Neural progenitor cell (in vitro differentiated cells): ENCODE data around the gene SLC44A5. TPM values are rescaled to one million over a fixed set of nuclear protein-coding genes. Genes with fewer than 3 reads are reported as not detected.
A peak's percentile ranks its signal among the peaks of the same experiment; 100 is the strongest.

Experiments
- DNase-seq: peaks from one replicate; pipeline ENCODE4 v3.0.0-alpha.2; 2016; ENCODE audit warnings: low spot score
- H2AFZ ChIP-seq: fragments of 200-600 bp; sonication (generic); replicated peaks from 2 replicates; pipeline ENCODE4 v1.6.1; 2016; ENCODE audit warnings: antibody characterized with exemption
- H3F3A ChIP-seq: fragments of 200-600 bp; sonication (generic); 2 replicates; pipeline ENCODE4 v1.6.1; 2016; ENCODE audit warnings: antibody characterized with exemption, low read depth
- H3K27ac ChIP-seq: fragments of 200-600 bp; sonication (generic); 2 replicates; pipeline ENCODE4 v1.5.1; 2016; ENCODE audit warnings: mild to moderate bottlenecking
- H3K27me3 ChIP-seq: fragments of 200-600 bp; sonication (generic); 2 replicates; pipeline ENCODE4 v1.6.1; 2016; ENCODE audit warnings: mild to moderate bottlenecking, moderate library complexity
- H3K36me3 ChIP-seq: fragments of 200-600 bp; sonication (generic); 2 replicates; pipeline ENCODE4 v1.5.1; 2016
- H3K4me1 ChIP-seq: fragments of 200-600 bp; sonication (generic); 2 replicates; pipeline ENCODE4 v1.6.1; 2016; ENCODE audit warnings: mixed run types
- H3K4me2 ChIP-seq: fragments of 200-600 bp; sonication (generic); 2 replicates; pipeline ENCODE4 v1.6.1; 2016
- H3K4me3 ChIP-seq: fragments of 200-600 bp; sonication (generic); 2 replicates; pipeline ENCODE4 v1.5.1; 2016
- H3K79me2 ChIP-seq: fragments of 200-600 bp; sonication (generic); 2 replicates; pipeline ENCODE4 v1.6.1; 2016; ENCODE audit warnings: low read depth
- H3K9ac ChIP-seq: fragments of 200-600 bp; sonication (generic); 2 replicates; pipeline ENCODE4 v1.6.1; 2016
- H3K9me3 ChIP-seq: fragments of 200-600 bp; sonication (generic); 2 replicates; pipeline ENCODE4 v1.5.1; 2016; ENCODE audit warnings: low read depth
- H4K20me1 ChIP-seq: fragments of 200-600 bp; sonication (generic); 2 replicates; pipeline ENCODE4 v1.6.1; 2016; ENCODE audit warnings: low read depth
- H3K27ac Mint-ChIP-seq: 3 replicates; pipeline ENCODE4 v1.8.0; 2021; ENCODE audit warnings: mixed read lengths
- H3K27me3 Mint-ChIP-seq: 2 replicates; pipeline ENCODE4 v1.8.0; 2022; ENCODE audit warnings: low read depth, mild to moderate bottlenecking, inconsistent platforms, moderate library complexity, mixed read lengths; ENCODE audit not compliant: insufficient read depth
- H3K36me3 Mint-ChIP-seq: 3 replicates; pipeline ENCODE4 v1.8.0; 2021; ENCODE audit warnings: mixed read lengths
- H3K4me1 Mint-ChIP-seq: 3 replicates; pipeline ENCODE4 v1.8.0; 2021; ENCODE audit warnings: mixed read lengths
- H3K4me3 Mint-ChIP-seq: 3 replicates; pipeline ENCODE4 v1.8.0; 2021; ENCODE audit warnings: mild to moderate bottlenecking, moderate library complexity, mixed read lengths
- H3K9me3 Mint-ChIP-seq: 3 replicates; pipeline ENCODE4 v1.8.0; 2020; ENCODE audit warnings: mixed read lengths
- CTCF ChIP-seq: fragments of 200-600 bp; sonication (generic); IDR thresholded peaks from 2 replicates; pipeline ENCODE4 v1.5.1; 2017; ENCODE audit warnings: antibody characterized with exemption, mild to moderate bottlenecking
- EZH2 ChIP-seq: fragments of 200-600 bp; sonication (generic); IDR thresholded peaks from 2 replicates; pipeline ENCODE4 v1.6.1; 2017; ENCODE audit warnings: antibody characterized with exemption, mild to moderate bottlenecking, moderate library complexity
- EZH2phosphoT487 ChIP-seq: fragments of 200-600 bp; sonication (generic); IDR thresholded peaks from 2 replicates; pipeline ENCODE4 v1.6.1; 2017; ENCODE audit warnings: antibody characterized with exemption
- total RNA-seq: library from RNA; depleted of rRNA; stranded (reverse); fragments of >200 nt; gene quantifications from 2 replicates; pipeline ENCODE4 v1.2.3, GENCODE V29; 2015; ENCODE audit warnings: low replicate concordance

Gene SLC44A5
- total RNA-seq, 1 donor from 2014 or later: 25.3 TPM

DNA sequence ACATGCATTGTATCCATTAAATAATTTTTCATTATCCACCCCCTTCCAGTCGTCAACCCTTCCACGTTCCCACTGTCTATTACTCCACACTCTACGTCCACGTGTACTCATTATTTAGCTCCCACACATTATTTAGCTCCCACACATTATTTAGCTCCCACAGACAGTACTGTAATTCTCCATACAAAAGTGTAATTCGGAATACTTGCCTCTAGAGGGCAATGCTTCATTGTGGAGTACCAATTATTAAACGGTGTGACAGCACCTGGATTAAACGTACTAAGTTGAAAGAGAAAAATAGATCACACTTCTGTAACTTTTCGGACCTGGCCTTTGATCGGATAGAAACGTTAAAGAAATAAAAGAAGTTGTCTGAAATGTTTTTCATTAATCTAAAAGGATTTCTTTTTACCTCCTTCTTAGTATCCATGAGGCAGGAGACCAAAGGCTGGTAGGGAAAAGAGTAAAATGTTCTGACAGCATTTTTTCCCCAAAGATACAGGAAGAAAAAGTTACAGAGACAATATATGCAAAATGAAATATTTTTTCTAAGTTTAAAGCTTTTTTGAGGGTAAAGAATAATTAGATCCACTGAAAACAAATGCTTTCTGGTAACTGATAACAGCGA lies 377.5 kb downstream of the SLC44A5 start:
- H3K4me1 ChIP-seq: no peaks in the 10 kb centered on the region
- H3K4me2 ChIP-seq: no peak overlapping the region
- no peaks in the 10 kb centered on the region for H4K20me1 ChIP-seq
- no peaks in the 10 kb centered on the region for H3F3A ChIP-seq
- no peaks in the 10 kb centered on the region for H3K79me2 ChIP-seq
- TF ChIP-seq CTCF (peak; percentile 75), EZH2phosphoT487 (no peak)
- H3K27me3 ChIP-seq: no peaks in the 10 kb centered on the region
- Mint-ChIP-seq H3K4me3 (no peak overlapping the region), H3K9me3 (no peaks in the 10 kb centered on the region), H3K27ac (no peak overlapping the region), H3K4me1 (no peaks in the 10 kb centered on the region), H3K36me3 (no peaks in the 10 kb centered on the region), H3K27me3 (no peaks in the 10 kb centered on the region)
- peak; percentile 49 for DNase-seq
- H3K4me3 ChIP-seq: no peak overlapping the region
- H3K27ac ChIP-seq: no peak overlapping the region
- H3K9ac ChIP-seq: no peak overlapping the region
- no peaks in the 10 kb centered on the region for H3K9me3 ChIP-seq
- no peaks in the 10 kb centered on the region for H3K36me3 ChIP-seq
- H2AFZ ChIP-seq: no peak overlapping the region

DNA sequence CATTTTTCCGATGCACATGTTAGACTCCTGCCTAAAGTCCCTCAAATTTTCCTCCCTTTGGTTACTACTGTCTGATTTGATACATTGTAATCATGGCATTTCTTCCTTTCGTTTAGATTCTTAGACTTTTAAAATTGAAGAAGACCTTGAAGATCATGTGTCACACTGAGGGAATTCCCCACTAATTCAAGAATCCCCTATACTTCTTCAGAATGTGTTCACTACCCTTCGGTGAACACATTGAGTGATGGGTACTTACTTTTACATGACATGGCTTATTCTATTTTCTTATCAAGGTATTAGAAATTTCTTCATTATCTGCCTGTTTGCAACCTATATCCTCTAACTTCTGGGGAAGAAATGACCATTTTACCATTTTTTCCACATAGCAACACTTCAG lies 390.8 kb downstream of the SLC44A5 start:
- Mint-ChIP-seq H3K36me3 (no peaks in the 10 kb centered on the region), H3K4me1 (no peaks in the 10 kb centered on the region), H3K27ac (no peak overlapping the region), H3K4me3 (no peak overlapping the region), H3K9me3 (no peaks in the 10 kb centered on the region), H3K27me3 (no peaks in the 10 kb centered on the region)
- H3K4me1 ChIP-seq: no peaks in the 10 kb centered on the region
- no peaks in the 10 kb centered on the region for H3K9me3 ChIP-seq
- H3K36me3 ChIP-seq: no peaks in the 10 kb centered on the region
- H3K9ac ChIP-seq: no peak overlapping the region
- H3F3A ChIP-seq: no peaks in the 10 kb centered on the region
- no peak overlapping the region for H2AFZ ChIP-seq
- no peaks in the 10 kb centered on the region for H3K27me3 ChIP-seq
- TF ChIP-seq EZH2phosphoT487 (no peak), CTCF (no peak), EZH2 (no peak)
- H3K4me3 ChIP-seq: no peak overlapping the region
- H3K27ac ChIP-seq: no peak overlapping the region
- no peak overlapping the region for H3K4me2 ChIP-seq
- no peak for DNase-seq
- H3K79me2 ChIP-seq: no peaks in the 10 kb centered on the region
- H4K20me1 ChIP-seq: no peaks in the 10 kb centered on the region

- peaks cover 3% of the 10 kb centered on the region for H3K4me1 Mint-ChIP-seq
- Histone ChIP-seq H3K4me1 (no peaks in the 10 kb centered on the region), H3K9ac (no peak overlapping the region), H3K79me2 (no peaks in the 10 kb centered on the region), H3K4me2 (no peak overlapping the region), H3K27me3 (no peaks in the 10 kb centered on the region), H4K20me1 (no peaks in the 10 kb centered on the region), H2AFZ (no peak overlapping the region), H3K9me3 (no peaks in the 10 kb centered on the region), H3K36me3 (no peaks in the 10 kb centered on the region), H3K27ac (no peak overlapping the region), H3K4me3 (no peak overlapping the region), H3F3A (no peaks in the 10 kb centered on the region)
- no peaks in the 10 kb centered on the region for H3K36me3 Mint-ChIP-seq
- no peak overlapping the region for H3K27ac Mint-ChIP-seq
- no peak for DNase-seq
- no peaks in the 10 kb centered on the region for H3K9me3 Mint-ChIP-seq
- no peaks in the 10 kb centered on the region for H3K27me3 Mint-ChIP-seq
- TF ChIP-seq EZH2phosphoT487: no peak
- no peak for TF ChIP-seq CTCF
- TF ChIP-seq EZH2: no peak
- H3K4me3 Mint-ChIP-seq: no peak overlapping the region
Measured at GRCh38 chr1:75214017-75214416, 396.9 kb downstream of the SLC44A5 start.
